SK-N-SH treated with all-trans-retinoic acid at 6 μM for 48 hours (cell line): Measurements from ENCODE around the gene PHKA1.

ENCODE experiments used
- ARNTL ChIP-seq: fragments of 450-650 bp; formaldehyde crosslinking; IDR thresholded peaks from 2 replicates; pipeline ENCODE4 v1.5.0; 2020; ENCODE audit warnings: low read depth, mild to moderate bottlenecking, moderate library complexity, borderline replicate concordance
- CSDC2 ChIP-seq: fragments of 250-450 bp; sonication (Bioruptor Pico); IDR thresholded peaks from 2 replicates; pipeline ENCODE4 v1.5.0; 2020; ENCODE audit warnings: mild to moderate bottlenecking, moderate library complexity
- OSR1 ChIP-seq: fragments of 250-450 bp; sonication (Bioruptor Pico); IDR thresholded peaks from 2 replicates; pipeline ENCODE4 v1.8.0; 2022; ENCODE audit warnings: moderate library complexity, mild to moderate bottlenecking, inconsistent platforms
- TCF4 ChIP-seq: fragments of 250-450 bp; sonication (Bioruptor Pico); IDR thresholded peaks from 2 replicates; pipeline ENCODE4 v1.8.0; 2021; ENCODE audit warnings: mild to moderate bottlenecking, moderate library complexity, borderline replicate concordance
- TOX ChIP-seq: fragments of 250-450 bp; sonication (Bioruptor Pico); IDR thresholded peaks from 2 replicates; pipeline ENCODE4 v1.8.0; 2021; ENCODE audit warnings: mild to moderate bottlenecking, moderate library complexity, borderline replicate concordance
- ZFP3 ChIP-seq: fragments of 250-450 bp; sonication (Bioruptor Pico); IDR thresholded peaks from 2 replicates; pipeline ENCODE4 v1.5.0; 2020; ENCODE audit warnings: mild to moderate bottlenecking, moderate library complexity
- ZFP30 ChIP-seq: fragments of 450-650 bp; formaldehyde crosslinking; IDR thresholded peaks from 2 replicates; pipeline ENCODE4 v1.5.0; 2022; ENCODE audit warnings: mild to moderate bottlenecking, moderate library complexity
- ZNF70 ChIP-seq: fragments of 450-650 bp; formaldehyde crosslinking; IDR thresholded peaks from 2 replicates; pipeline ENCODE4 v1.5.0; 2020; ENCODE audit warnings: mild to moderate bottlenecking, moderate library complexity
- TF ChIP-seq, protein P1 (sequence below): fragments of 250-450 bp; sonication (Bioruptor Pico); IDR thresholded peaks from 2 replicates; pipeline ENCODE4 v1.5.1; 2021; ENCODE audit warnings: mild to moderate bottlenecking, moderate library complexity
- TF ChIP-seq, protein P2 (sequence below): fragments of 250-450 bp; sonication (Bioruptor Pico); IDR thresholded peaks from 2 replicates; pipeline ENCODE4 v1.5.1; 2020; ENCODE audit warnings: low read depth, mild to moderate bottlenecking, moderate library complexity
- TF ChIP-seq, protein P3 (sequence below): fragments of 250-450 bp; sonication (Bioruptor Pico); IDR thresholded peaks from 2 replicates; pipeline ENCODE4 v1.8.0; 2020; ENCODE audit warnings: mild to moderate bottlenecking, moderate library complexity, borderline replicate concordance

DNA sequence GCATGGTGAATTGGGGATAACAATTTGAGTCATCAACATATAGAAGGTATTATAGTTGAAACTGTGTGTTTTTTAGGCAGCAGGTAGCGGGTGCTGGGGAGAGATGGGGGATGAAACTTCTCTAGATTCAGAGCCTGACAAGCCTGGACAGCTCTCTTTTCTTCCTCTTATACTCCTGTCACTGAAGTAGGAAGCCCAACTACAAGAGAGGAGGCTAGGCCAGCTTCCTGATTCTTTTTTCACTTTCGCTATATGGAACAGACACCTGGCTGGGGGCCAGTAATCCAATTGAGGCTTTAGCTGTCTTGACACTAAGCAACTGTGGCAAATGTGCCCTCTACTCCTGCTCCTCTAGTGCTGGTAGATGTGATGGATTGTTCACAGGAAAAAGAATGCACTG, 69.2 kb downstream of the PHKA1 start:
- TF ChIP-seq OSR1 (no peak), ZFP30 (CRISPR knock-in tag) (no peak), ARNTL (CRISPR knock-in tag) (no peak), ZFP3 (no peak), CSDC2 (CRISPR knock-in tag) (no peak), TOX (no peak), ZNF70 (CRISPR knock-in tag) (no peak), TCF4 (CRISPR knock-in tag) (no peak)
- TF ChIP-seq, protein P1, sequence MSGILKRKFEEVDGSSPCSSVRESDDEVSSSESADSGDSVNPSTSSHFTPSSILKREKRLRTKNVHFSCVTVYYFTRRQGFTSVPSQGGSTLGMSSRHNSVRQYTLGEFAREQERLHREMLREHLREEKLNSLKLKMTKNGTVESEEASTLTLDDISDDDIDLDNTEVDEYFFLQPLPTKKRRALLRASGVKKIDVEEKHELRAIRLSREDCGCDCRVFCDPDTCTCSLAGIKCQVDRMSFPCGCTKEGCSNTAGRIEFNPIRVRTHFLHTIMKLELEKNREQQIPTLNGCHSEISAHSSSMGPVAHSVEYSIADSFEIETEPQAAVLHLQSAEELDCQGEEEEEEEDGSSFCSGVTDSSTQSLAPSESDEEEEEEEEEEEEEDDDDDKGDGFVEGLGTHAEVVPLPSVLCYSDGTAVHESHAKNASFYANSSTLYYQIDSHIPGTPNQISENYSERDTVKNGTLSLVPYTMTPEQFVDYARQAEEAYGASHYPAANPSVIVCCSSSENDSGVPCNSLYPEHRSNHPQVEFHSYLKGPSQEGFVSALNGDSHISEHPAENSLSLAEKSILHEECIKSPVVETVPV (CRISPR knock-in tag) = no peak
- TF ChIP-seq, protein P2, sequence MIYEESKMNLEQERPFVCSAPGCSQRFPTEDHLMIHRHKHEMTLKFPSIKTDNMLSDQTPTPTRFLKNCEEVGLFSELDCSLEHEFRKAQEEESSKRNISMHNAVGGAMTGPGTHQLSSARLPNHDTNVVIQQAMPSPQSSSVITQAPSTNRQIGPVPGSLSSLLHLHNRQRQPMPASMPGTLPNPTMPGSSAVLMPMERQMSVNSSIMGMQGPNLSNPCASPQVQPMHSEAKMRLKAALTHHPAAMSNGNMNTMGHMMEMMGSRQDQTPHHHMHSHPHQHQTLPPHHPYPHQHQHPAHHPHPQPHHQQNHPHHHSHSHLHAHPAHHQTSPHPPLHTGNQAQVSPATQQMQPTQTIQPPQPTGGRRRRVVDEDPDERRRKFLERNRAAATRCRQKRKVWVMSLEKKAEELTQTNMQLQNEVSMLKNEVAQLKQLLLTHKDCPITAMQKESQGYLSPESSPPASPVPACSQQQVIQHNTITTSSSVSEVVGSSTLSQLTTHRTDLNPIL (CRISPR knock-in tag) = no peak
- TF ChIP-seq, protein P3, sequence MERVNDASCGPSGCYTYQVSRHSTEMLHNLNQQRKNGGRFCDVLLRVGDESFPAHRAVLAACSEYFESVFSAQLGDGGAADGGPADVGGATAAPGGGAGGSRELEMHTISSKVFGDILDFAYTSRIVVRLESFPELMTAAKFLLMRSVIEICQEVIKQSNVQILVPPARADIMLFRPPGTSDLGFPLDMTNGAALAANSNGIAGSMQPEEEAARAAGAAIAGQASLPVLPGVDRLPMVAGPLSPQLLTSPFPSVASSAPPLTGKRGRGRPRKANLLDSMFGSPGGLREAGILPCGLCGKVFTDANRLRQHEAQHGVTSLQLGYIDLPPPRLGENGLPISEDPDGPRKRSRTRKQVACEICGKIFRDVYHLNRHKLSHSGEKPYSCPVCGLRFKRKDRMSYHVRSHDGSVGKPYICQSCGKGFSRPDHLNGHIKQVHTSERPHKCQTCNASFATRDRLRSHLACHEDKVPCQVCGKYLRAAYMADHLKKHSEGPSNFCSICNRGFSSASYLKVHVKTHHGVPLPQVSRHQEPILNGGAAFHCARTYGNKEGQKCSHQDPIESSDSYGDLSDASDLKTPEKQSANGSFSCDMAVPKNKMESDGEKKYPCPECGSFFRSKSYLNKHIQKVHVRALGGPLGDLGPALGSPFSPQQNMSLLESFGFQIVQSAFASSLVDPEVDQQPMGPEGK (CRISPR knock-in tag) = no peak
